Measurements from ENCODE around the gene RBP3.

RBP3 gene

DNA sequence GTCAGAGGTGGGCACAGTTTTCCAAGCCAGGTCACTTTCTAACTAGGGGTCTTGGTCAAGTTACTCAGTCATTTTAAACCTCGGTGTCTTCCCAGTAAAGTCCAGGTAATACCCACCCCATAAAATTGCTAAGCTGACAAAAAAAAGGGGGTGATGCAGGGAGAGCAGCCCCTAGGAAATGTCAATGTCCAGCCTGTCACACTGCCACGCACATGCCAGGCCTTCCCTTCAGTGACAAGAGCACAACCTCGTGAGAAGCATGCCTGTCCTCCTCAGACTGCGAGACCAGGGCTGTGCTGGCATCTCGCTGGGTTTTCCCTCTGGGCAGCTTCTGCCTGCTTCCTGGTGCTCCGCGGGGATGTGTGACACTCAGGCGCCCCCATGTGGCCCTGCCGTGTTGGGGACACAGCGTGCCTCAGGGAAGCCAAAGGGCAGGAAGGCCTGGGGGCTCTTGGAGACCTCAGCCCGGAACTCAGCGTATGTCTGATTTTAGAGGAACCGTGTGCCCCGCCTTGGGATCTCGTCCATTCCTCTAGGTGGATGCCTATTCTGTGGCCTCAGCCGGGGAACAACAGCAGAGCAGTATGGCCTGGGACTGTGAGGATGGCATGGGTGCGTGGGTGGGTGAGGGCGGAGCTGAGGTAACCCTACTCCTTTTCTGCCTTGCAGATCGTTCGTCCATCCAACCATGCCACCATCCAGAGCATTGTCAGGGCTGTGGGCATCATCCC is 36.1 kb upstream of the RBP3 start:
- peak overlapping the region; percentile 52 for H3K4me3 Mint-ChIP-seq
- no peaks in the 10 kb centered on the region for H3K36me3 Mint-ChIP-seq
- peaks cover 29% of the 10 kb centered on the region for H3K4me1 Mint-ChIP-seq
- H3K27ac Mint-ChIP-seq = peak overlapping the region; percentile 79
- no peaks in the 10 kb centered on the region for H3K27me3 Mint-ChIP-seq
- no peaks in the 10 kb centered on the region for H3K9me3 Mint-ChIP-seq

DNA sequence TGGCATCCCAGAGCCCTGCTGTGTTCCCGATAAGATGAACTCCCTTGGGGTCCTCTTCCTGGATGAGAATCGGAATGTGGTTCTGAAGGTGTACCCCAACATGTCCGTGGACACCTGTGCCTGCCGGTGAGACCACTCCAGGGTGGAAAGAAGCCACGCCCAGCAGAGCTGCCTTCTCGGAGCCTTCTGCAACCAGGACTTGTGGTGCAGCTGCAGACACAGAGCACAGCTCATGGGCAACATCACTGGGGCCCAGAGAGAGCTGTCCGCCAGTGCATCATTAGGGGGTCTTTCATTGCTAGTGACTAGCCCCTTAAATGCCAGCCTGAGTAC is 35.5 kb upstream of the RBP3 start:
- Mint-ChIP-seq H3K4me3 (no peak overlapping the region), H3K27ac (no peak overlapping the region), H3K27me3 (no peaks in the 10 kb centered on the region), H3K36me3 (no peaks in the 10 kb centered on the region), H3K4me1 (peaks cover 24% of the 10 kb centered on the region), H3K9me3 (no peaks in the 10 kb centered on the region)

DNA sequence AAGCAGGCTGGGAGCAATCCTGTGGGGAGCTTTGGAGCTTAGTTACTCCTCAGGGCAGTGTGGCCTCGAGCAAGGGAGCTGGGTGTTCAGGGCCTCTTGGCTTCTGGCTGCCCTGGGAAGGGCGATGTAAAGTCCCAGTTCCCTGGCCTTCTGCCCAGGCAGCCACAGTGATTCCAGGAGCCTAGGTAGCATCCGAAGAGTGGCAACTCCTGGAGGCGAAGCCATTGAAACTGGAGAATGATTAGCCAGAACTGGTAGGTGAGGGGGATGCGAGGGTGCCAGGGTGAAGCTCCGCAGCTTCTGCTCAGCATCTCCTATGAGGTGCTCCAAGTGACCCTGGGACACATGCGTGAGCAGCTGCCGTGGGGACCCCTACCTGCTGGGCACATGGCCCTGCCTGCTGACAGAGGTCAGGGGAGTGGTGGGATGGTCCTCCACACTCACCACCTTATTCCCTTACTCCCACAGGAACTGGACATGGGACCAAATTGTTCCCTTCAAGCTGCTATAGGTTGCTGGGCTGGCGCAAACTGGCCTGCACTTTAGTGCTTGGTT is 33.7 kb upstream of the RBP3 start:
- Mint-ChIP-seq H3K27ac (no peak overlapping the region), H3K36me3 (no peaks in the 10 kb centered on the region), H3K27me3 (no peaks in the 10 kb centered on the region), H3K4me1 (peaks cover 20% of the 10 kb centered on the region), H3K4me3 (no peak overlapping the region), H3K9me3 (no peaks in the 10 kb centered on the region)

DNA sequence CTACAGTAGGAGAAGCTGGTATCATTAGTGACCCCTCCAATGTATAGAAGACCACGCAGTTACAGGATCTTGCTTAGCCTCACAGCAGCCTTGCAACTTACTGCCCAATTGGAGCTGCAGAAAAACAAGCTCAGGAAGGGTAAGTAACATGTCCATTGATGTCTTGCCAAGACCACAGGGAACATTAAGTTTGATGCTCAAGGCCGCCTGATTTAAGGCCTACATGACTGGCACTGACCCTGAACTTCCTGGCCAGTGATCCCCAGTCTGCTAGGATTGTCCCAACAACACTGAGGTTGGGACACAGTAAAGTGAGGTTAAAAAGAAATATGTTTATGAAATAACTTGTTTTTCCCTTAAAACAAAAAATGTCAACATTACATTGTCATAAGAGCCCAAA is 32.7 kb upstream of the RBP3 start:
- Mint-ChIP-seq H3K9me3 (no peaks in the 10 kb centered on the region), H3K27me3 (no peaks in the 10 kb centered on the region), H3K27ac (no peak overlapping the region), H3K4me1 (peaks cover 18% of the 10 kb centered on the region), H3K36me3 (no peaks in the 10 kb centered on the region), H3K4me3 (no peak overlapping the region)

DNA sequence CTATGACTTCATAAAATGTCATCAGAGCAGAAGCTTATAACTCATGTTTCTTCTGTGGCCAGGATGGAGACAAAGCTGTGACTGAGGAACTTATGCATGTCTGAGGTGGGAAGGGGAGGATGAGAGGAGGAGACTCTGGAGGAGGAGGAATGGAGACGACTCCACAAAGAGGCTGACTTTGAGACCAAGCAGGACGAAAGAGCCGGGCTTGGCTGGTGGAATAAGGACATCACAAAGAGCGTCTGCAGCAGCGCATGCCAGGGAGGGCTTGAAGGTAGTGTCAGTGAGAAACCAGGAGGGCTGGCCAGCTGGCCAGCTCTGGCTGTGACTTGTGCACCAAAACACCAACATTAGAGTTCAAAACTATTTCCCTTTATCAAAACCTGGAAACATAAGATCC is 32.0 kb upstream of the RBP3 start:
- no peak overlapping the region for H3K4me3 Mint-ChIP-seq
- peaks cover 2% of the 10 kb centered on the region for H3K27me3 Mint-ChIP-seq
- H3K27ac Mint-ChIP-seq = no peak overlapping the region
- peaks cover 12% of the 10 kb centered on the region for H3K4me1 Mint-ChIP-seq
- no peaks in the 10 kb centered on the region for H3K36me3 Mint-ChIP-seq
- H3K9me3 Mint-ChIP-seq = no peaks in the 10 kb centered on the region

DNA sequence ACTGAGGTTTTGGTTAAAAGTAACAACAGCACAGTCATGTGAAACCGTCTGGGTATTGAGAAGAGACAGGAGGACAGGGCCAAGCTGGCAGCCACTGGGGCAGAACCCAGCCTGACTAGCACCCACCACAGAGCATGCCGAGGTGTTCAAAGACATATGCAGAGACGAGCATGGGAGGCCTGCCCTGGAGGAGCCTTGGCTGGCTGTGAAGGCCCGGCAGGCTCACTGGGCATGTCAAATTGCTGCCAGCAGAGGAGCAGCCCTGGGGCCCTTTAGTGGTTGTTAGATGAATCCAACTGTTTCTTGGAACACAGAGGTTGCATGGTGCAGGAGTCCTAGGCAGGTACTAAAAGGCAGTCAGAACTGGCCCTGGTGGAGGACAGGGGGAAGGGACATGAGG is 30.9 kb upstream of the RBP3 start:
- H3K9me3 Mint-ChIP-seq = no peaks in the 10 kb centered on the region
- no peak overlapping the region for H3K27ac Mint-ChIP-seq
- H3K4me1 Mint-ChIP-seq = peaks cover under 1% of the 10 kb centered on the region

DNA sequence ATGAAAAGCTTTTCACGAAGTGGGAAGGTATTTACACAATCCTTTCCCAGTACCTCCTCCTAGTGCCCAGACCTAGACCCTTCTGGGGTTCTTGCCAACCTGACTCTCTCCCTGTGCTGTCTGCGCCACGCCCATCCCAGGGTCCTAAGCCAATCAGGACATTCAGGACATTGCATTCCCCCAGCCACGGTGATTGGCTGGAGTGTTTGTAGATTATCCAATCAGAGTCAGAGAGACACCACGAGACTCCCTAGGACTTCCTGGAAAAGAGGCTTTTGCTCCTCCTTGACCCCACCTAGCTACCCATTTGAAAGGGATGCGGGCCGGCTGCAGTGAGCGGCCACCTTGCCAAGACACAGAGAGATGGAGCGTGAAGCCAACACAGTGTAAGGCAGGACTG is 29.5 kb upstream of the RBP3 start:
- Mint-ChIP-seq H3K27ac (no peak overlapping the region), H3K9me3 (no peaks in the 10 kb centered on the region), H3K4me3 (no peak overlapping the region), H3K4me1 (no peaks in the 10 kb centered on the region), H3K27me3 (peaks cover 4% of the 10 kb centered on the region), H3K36me3 (no peaks in the 10 kb centered on the region)

More for the DNA sequence above, 30.9 kb upstream of the RBP3 start:
- Mint-ChIP-seq H3K4me3 (no peak overlapping the region), H3K27me3 (peaks cover 4% of the 10 kb centered on the region), H3K36me3 (no peaks in the 10 kb centered on the region)

DNA sequence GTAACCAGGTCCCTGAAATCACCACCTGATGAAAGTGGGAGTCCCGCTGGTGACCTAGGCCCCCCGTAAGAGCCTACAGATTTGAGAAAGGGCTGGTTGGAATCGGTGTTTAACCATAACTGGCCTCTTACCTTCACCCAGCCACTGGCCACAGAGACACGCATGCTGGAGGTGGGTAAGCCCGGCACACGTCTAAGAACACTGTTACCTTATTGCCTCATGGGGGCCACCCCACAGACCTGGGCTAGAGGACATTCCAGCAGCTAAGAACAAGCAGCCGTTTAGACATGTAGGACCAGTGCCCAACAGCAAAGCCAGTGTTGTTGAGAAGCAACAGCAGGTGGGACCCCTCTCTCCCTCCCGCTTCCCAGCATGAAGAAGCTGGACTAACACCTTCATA is 28.4 kb upstream of the RBP3 start:
- no peaks in the 10 kb centered on the region for H3K36me3 Mint-ChIP-seq
- H3K4me1 Mint-ChIP-seq = no peaks in the 10 kb centered on the region
- H3K9me3 Mint-ChIP-seq = no peaks in the 10 kb centered on the region
- peaks cover 4% of the 10 kb centered on the region for H3K27me3 Mint-ChIP-seq
- H3K27ac Mint-ChIP-seq = no peak overlapping the region
- no peak overlapping the region for H3K4me3 Mint-ChIP-seq

DNA sequence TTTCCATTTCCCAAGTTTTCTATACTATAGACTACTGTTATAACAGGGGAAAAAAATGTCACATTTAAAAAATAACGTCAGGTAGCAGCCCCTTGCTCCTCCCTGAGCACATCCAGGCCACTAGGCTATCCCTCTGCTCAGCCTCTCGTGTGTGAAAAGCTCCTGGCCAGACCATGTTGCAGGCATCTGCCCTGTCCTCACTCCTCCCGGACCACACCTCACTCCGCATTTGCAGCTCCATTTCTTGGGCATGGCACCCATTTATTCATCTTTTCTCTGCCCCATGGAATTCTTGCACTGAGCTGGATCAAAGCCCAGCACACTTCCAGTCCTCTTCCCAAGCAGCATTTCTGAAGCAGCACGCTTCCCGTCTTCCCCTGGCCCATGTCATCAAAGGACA is 27.4 kb upstream of the RBP3 start:
- no peaks in the 10 kb centered on the region for H3K4me1 Mint-ChIP-seq
- no peaks in the 10 kb centered on the region for H3K9me3 Mint-ChIP-seq
- H3K36me3 Mint-ChIP-seq = no peaks in the 10 kb centered on the region
- no peak overlapping the region for H3K27ac Mint-ChIP-seq
- peaks cover 4% of the 10 kb centered on the region for H3K27me3 Mint-ChIP-seq
- no peak overlapping the region for H3K4me3 Mint-ChIP-seq

DNA sequence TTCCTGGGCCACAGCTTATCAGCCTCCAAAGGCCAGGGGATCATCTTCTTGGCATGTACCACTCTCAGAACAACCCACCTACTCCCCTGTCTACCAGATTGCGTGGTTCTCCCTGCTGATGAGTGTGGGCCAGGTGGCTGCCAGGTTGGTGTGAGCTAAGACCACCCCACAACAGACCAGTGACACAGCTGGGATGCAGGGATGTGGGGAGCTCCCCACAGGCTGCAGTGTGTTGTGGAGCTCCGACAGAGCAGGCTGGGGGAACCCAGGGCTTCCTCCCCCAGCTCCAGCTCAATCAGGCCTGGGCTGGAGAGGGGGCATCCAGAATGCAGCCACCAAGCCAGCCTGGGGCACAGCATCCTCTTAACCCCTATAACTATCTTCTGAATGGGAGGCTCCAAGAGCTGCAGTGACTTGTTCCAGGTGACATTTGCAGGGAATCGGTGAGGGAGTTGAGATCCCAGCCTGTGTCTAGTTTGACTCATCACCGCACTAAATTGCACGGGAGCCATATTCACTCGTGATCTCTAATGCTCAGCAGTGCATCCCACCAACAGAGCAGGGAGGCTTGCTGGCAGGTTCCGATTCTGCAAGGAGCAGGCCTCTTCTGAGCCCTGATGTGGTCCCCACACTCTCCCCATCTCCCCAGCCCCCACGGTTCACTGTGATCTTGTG is 26.5 kb upstream of the RBP3 start:
- H3K36me3 Mint-ChIP-seq = no peaks in the 10 kb centered on the region
- no peaks in the 10 kb centered on the region for H3K4me1 Mint-ChIP-seq
- no peak overlapping the region for H3K27ac Mint-ChIP-seq
- H3K9me3 Mint-ChIP-seq = no peaks in the 10 kb centered on the region
- H3K27me3 Mint-ChIP-seq = peaks cover 4% of the 10 kb centered on the region
- no peak overlapping the region for H3K4me3 Mint-ChIP-seq

DNA sequence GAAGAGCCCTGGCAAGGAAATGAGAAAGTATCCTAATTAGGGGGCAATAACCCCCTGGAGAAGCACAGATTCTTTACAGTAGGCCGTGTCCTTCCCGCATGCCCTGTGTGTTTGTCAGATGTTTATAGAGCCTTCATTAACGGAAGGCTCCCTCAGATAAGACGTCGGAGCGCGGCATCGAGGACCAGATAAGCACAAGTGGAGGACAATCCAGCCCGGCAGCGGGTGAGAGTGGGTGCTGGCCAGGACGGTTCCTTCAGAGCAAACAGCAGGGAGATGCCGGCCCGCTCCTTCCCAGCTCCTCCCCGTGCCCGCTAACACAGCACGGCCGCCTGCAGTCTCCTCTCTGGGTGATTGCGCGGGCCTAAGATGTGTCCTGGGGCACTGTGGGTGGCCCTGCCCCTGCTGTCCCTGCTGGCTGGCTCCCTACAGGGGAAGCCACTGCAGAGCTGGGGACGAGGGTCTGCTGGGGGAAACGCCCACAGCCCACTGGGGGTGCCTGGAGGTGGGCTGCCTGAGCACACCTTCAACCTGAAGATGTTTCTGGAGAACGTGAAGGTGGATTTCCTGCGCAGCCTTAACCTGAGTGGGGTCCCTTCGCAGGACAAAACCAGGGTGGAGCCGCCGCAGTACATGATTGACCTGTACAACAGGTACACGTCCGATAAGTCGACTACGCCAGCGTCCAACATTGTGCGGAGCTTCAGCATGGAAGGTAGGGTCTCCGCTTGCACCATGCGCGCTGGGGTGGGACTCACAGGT is 25.7 kb upstream of the RBP3 start, which contains the start of gene GDF2:
GDF2 (plus strand) TSS at position 155 of the 762 bp plus-strand sequence; CDS start at position 370, 215 bp downstream.
- Mint-ChIP-seq H3K4me3 (no peak within 1 kb of the TSS), H3K4me1 (no peaks in the 10 kb centered on the region), H3K27me3 (peaks cover 4% of the 10 kb centered on the region), H3K9me3 (no peaks in the 10 kb centered on the region), H3K27ac (no peak within 1 kb of the TSS), H3K36me3 (no peaks in the 10 kb centered on the region)

DNA sequence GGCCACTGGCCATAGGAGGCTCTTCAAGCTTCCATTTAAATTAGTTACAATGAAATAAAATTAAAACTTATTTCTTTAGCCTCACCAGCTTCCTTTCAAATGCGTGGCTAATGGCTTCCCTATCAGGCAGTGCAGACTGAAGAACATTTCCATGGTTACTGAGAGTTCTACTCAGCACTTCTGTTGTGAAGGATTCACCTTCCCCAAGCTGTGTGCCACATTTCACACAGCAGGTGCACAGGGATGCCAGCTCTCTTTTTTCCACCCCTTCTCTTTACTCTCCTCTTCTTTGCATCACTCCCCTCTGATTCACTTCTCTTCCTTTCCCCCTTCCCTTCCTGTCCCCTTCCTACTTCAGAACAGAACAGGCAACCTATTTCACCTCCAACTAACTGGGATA is 25.1 kb upstream of the RBP3 start:
- Mint-ChIP-seq H3K27me3 (peaks cover 4% of the 10 kb centered on the region), H3K4me3 (no peak overlapping the region), H3K27ac (no peak overlapping the region), H3K4me1 (no peaks in the 10 kb centered on the region), H3K9me3 (no peaks in the 10 kb centered on the region), H3K36me3 (no peaks in the 10 kb centered on the region)

DNA sequence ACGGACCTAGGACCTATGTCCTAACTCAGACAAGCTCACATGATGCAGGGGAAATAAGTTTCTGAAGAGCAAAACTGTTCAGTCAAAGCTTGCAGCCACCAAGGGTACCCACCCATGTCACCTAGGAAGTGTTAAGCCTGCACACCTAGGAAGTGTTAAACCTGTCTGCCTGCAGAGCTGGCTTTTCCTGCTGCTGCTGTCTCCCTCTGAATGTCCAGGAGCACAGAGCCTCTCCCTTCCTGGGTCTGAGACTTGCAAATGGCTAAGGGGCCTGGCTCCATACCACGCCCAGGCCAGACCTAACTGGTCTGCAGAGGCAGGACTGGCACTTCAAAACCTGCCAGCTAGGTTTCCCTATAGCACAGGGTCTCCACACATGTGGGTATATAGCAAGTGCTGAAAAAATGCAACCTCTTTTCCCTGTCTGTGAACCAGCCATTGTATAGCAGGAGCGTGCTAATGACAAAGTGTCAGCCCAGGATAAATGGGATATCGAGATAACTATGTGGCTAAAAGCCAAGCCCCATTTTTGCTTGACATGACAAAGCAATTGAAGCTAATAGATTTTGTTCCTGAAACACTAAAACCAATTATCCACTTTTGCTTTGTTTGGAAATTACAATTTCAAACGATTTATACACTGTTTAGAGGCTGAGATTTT is 24.4 kb upstream of the RBP3 start:
- Mint-ChIP-seq H3K4me1 (no peaks in the 10 kb centered on the region), H3K36me3 (no peaks in the 10 kb centered on the region), H3K27ac (no peak overlapping the region), H3K27me3 (peaks cover 4% of the 10 kb centered on the region), H3K4me3 (no peak overlapping the region), H3K9me3 (no peaks in the 10 kb centered on the region)

DNA sequence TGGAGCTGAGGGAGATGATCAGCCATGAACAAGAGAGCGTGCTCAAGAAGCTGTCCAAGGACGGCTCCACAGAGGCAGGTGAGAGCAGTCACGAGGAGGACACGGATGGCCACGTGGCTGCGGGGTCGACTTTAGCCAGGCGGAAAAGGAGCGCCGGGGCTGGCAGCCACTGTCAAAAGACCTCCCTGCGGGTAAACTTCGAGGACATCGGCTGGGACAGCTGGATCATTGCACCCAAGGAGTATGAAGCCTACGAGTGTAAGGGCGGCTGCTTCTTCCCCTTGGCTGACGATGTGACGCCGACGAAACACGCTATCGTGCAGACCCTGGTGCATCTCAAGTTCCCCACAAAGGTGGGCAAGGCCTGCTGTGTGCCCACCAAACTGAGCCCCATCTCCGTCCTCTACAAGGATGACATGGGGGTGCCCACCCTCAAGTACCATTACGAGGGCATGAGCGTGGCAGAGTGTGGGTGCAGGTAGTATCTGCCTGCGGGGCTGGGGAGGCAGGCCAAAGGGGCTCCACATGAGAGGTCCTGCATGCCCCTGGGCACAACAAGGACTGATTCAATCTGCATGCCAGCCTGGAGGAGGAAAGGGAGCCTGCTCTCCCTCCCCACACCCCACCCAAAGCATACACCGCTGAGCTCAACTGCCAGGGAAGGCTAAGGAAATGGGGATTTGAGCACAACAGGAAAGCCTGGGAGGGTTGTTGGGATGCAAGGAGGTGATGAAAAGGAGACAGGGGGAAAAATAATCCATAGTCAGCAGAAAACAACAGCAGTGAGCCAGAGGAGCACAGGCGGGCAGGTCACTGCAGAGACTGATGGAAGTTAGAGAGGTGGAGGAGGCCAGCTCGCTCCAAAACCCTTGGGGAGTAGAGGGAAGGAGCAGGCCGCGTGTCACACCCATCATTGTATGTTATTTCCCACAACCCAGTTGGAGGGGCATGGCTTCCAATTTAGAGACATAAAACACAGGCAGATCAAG is 22.6 kb upstream of the RBP3 start:
- Mint-ChIP-seq H3K36me3 (no peaks in the 10 kb centered on the region), H3K4me3 (no peak overlapping the region), H3K27ac (no peak overlapping the region), H3K27me3 (peaks cover 4% of the 10 kb centered on the region), H3K9me3 (no peaks in the 10 kb centered on the region), H3K4me1 (no peaks in the 10 kb centered on the region)

All from activated naive CD4-positive, alpha-beta T cell treated with anti-CD3 and anti-CD28 coated beads, Interleukin-2, amount 50 U/mL, for 24 hours (primary cell).